ENCODE results near the gene ATP1A1. TPM values are rescaled to one million over a fixed set of nuclear protein-coding genes. Genes with fewer than 3 reads are reported as not detected.

Gene ATP1A1
- total and polyA plus RNA-seq, 9 of the 15 experiments (the other 6 are each of a cell fraction or from before 2014, with no cell fraction given), result 99.3 to 513 (median 234) TPM

- no peak overlapping the region for H3K9ac ChIP-seq (ENCODE audit: insufficient read depth in 1 of 2, low read depth in 2 of 2, low read length in 2 of 2)
- POLR2A ChIA-PET, result interaction anchor here (1.0 kb wide), 1 partner anchor 16 kb away, joined by 3 read pairs; no protein-coding TSS in a partner anchor
- in situ Hi-C loops (cut with MboI), result no loop called here
- H3K9me3 ChIP-seq (replicated peaks; ENCODE audit: control insufficient read depth, insufficient read depth, low read depth, low read length), result no peaks in the 10 kb centered on the region
- no peak overlapping the region for H3K4me3 ChIP-seq
- H3K36me3 ChIP-seq (ENCODE audit: control insufficient read depth, insufficient read depth, low read length), result no peaks in the 10 kb centered on the region
- no peak overlapping the region for H3K4me2 ChIP-seq (ENCODE audit: insufficient read depth, low read length)
- no peak overlapping the region for H2AFZ ChIP-seq (ENCODE audit: low read depth, low read length)
- TF ChIP-seq NFE2 (IDR thresholded peaks at IDR 0.05; ENCODE audit: low read depth) (peak; percentile 42; the same call in 1 of the 2 replicates), ZNF23 (CRISPR knock-in tag; IDR thresholded peaks at IDR 0.05) (no peak), ZNF316 (IDR thresholded peaks at IDR 0.05) (peak; percentile 46), ARID3B (CRISPR knock-in tag; IDR thresholded peaks at IDR 0.05; ENCODE audit: borderline replicate concordance) (no peak), NFIC (IDR thresholded peaks at IDR 0.05) (peak; percentile 32; the same call in 1 of the 2 replicates), YBX1 (IDR thresholded peaks at IDR 0.05) (no peak), SAFB (IDR thresholded peaks at IDR 0.05; ENCODE audit: borderline replicate concordance, low read depth, low read length) (no peak), ZSCAN29 (IDR thresholded peaks at IDR 0.05) (no peak), MAFG (tag; conservative IDR thresholded peaks at IDR 0.05) (peak; percentile 77), ZNF3 (CRISPR knock-in tag; IDR thresholded peaks at IDR 0.05) (no peak), MYC (IDR thresholded peaks at IDR 0.05; ENCODE audit: low read depth, low read length) (no peak), MYC (CRISPR knock-in tag; IDR thresholded peaks at IDR 0.05; ENCODE audit: borderline replicate concordance, low read depth) (no peak), NFE2L1 (tag; IDR thresholded peaks at IDR 0.05; ENCODE audit: borderline replicate concordance, low read depth) (0 out of 2 replicates have a peak, but pooled peaks have one; percentile 35), C11orf30 (IDR thresholded peaks at IDR 0.05; ENCODE audit: low read depth) (peak; percentile 33; the same call in 1 of the 2 replicates), FOXK1 (CRISPR knock-in tag; IDR thresholded peaks at IDR 0.05; ENCODE audit: borderline replicate concordance) (no peak)
- H3K79me2 ChIP-seq (ENCODE audit: control insufficient read depth, insufficient read depth, low read length), result no peaks in the 10 kb centered on the region
- H3K9me1 ChIP-seq (ENCODE audit: control insufficient read depth, insufficient read depth, low read length), result no peaks in the 10 kb centered on the region
- peaks cover 8 to 17% of the 10 kb centered on the region in 2 experiments; a peak in 3 of 5 replicates for H3K27me3 ChIP-seq (ENCODE audit: control insufficient read depth in 2 of 2, insufficient read depth in 2 of 2, low read length in 2 of 2)
- peaks cover 0 to 3% of the 10 kb centered on the region in 2 experiments; a peak in 1 of 5 replicates for H3K4me1 ChIP-seq (replicated peaks in 1 of 2; ENCODE audit: control insufficient read depth in 2 of 2, insufficient read depth in 2 of 2, low read length in 2 of 2)
- no peaks in the 10 kb centered on the region for H4K20me1 ChIP-seq (replicated peaks; ENCODE audit: control insufficient read depth, insufficient read depth, low read length)
- 21% methylated on average over 2 of the region's 2 CpGs for WGBS (ENCODE audit: insufficient coverage, low coverage, missing lambda C conversion rate)
- DNase-seq (ENCODE audit: extremely low read depth in 1 of 4, low spot score in 3 of 4), result no peak
- no peak for FAIRE-seq
- no peak for ATAC-seq
- H3K27ac ChIP-seq (ENCODE audit: extremely low read depth, low read depth, low read length), result no peak overlapping the region
- intact Hi-C loops (cut with micrococcal nuclease), result no loop called here
- CTCF ChIA-PET (ENCODE audit: low intra/inter-chr PET ratio), result interaction anchor here (0.7 to 0.8 kb wide), 2 partner anchors 199 to 200 kb away, joined by 3 to 5 read pairs; no protein-coding TSS in a partner anchor
- BruUV-seq (replicated peaks), result no TSS peak
Measured at GRCh38 chr1:116338400-116338799, 34.6 kb upstream of the ATP1A1 start.
